Breast epithelium (tissue), 4 donors: Measurements from ENCODE around the gene PLCXD3. TPM values are rescaled to one million over a fixed set of nuclear protein-coding genes. Genes with fewer than 3 reads are reported as not detected.

Experiments
- DNase-seq, 2 donors: peaks; one replicate each; pipeline ENCODE4 v3.0.0-alpha.2; 2019; ENCODE audit warnings: low spot score in 2 of 2
- H3K27ac ChIP-seq, 2 donors: fragments of 200-600 bp; sonication (generic) in 1 of 2; one replicate each; pipeline ENCODE4 v1.5.1; 2016 to 2019; ENCODE audit warnings: mild to moderate bottlenecking in 1 of 2
- H3K27me3 ChIP-seq, 2 donors: fragments of 200-600 bp; sonication (generic) in 1 of 2; one replicate each; pipeline versions ENCODE4 v1.5.1 to v1.6.0; 2017 to 2019; ENCODE audit warnings: control low read depth in 1 of 2, mild to moderate bottlenecking in 1 of 2
- H3K36me3 ChIP-seq: fragments of 200-600 bp; one replicate; pipeline ENCODE4 v1.5.1; 2019
- H3K4me1 ChIP-seq, 2 donors: fragments of 200-600 bp; sonication (generic); one replicate each; pipeline ENCODE4 v1.5.1; 2016 to 2019; ENCODE audit warnings: control low read depth in 1 of 2
- H3K4me3 ChIP-seq, 3 donors: fragments of 200-600 bp; sonication (generic); 1 replicate in 2 of 3; 2 replicates in 1 of 3; pipeline ENCODE4 v1.5.1; 2016 to 2019; ENCODE audit warnings: mild to moderate bottlenecking in 3 of 3, moderate library complexity in 2 of 3
- H3K9me3 ChIP-seq, 2 donors: fragments of 200-600 bp; sonication (generic) in 1 of 2; one replicate each; pipeline ENCODE4 v1.5.1; 2016 to 2019; ENCODE audit warnings: control low read depth in 1 of 2
- POLR2A ChIP-seq: fragments of 450-650 bp; IDR thresholded peaks from one replicate; pipeline ENCODE4 v1.6.1; 2016; ENCODE audit warnings: antibody characterized with exemption, mild to moderate bottlenecking, moderate library complexity
- POLR2AphosphoS5 ChIP-seq, 3 donors: sonication (generic); formaldehyde crosslinking; IDR thresholded peaks; one replicate each; pipeline ENCODE4 v1.6.1; 2017; ENCODE audit warnings: antibody characterized with exemption in 3 of 3
- intact Hi-C: fragments of 100-400 bp; cut with DNase I; formaldehyde crosslinking; loops from one replicate; pipeline ENCODE4 v1.15.1; 2023; ENCODE audit warnings: low total_unique reads
- total RNA-seq, 3 donors: library from RNA; depleted of rRNA; stranded (reverse); fragments of >200 nt; gene quantifications; one replicate each; pipeline ENCODE4 v1.1.0, GENCODE V29; 2016
- TF ChIP-seq, protein P1 (sequence below), 3 donors: fragments of 450-650 bp; IDR thresholded peaks; one replicate each; pipeline ENCODE4 v1.5.1; 2016 to 2017; ENCODE audit warnings: antibody characterized with exemption in 3 of 3, mild to moderate bottlenecking in 3 of 3, moderate library complexity in 3 of 3

The PLCXD3 gene
- 1 to 10 TPM; 2.0 to 6.6 (median 3.8) TPM for total RNA-seq

DNA sequence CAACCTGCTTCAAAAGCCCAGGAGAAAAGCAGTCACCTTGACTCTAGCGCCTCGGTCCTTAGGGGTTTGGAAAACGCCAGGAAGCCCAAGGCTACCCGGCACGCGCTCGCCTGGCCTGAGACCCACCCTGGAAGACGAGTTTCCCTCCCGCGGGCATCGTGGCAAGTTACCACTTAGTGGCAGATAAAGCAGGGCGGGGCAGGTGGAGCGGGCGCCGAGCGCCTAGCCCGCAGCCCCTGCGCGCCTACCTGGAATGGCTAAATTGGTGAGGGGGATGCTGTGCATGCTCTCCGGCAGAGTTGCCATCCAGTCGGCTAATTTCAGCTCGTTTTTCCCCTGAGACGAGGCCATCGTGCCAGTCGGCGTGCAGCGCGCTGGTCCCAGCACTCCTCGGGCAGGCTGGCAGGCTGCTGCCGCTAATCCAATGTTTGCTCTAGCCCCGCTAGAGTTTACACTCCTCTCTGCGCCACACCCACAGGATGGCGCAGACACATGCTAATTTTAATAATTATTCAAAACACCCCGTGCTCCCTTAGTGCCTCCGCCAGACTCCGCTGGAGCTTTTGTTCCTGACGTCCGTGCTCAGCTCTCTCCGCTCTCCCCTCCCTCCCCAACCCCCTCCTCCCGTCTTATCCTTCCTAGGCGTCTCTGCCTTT, at the start of gene PLCXD3:
Gene PLCXD3, minus strand, starts transcription at position 426 of the 656 bp plus-strand sequence. Its CDS starts 75 bp downstream, at position 351.
- TF ChIP-seq, protein P1, sequence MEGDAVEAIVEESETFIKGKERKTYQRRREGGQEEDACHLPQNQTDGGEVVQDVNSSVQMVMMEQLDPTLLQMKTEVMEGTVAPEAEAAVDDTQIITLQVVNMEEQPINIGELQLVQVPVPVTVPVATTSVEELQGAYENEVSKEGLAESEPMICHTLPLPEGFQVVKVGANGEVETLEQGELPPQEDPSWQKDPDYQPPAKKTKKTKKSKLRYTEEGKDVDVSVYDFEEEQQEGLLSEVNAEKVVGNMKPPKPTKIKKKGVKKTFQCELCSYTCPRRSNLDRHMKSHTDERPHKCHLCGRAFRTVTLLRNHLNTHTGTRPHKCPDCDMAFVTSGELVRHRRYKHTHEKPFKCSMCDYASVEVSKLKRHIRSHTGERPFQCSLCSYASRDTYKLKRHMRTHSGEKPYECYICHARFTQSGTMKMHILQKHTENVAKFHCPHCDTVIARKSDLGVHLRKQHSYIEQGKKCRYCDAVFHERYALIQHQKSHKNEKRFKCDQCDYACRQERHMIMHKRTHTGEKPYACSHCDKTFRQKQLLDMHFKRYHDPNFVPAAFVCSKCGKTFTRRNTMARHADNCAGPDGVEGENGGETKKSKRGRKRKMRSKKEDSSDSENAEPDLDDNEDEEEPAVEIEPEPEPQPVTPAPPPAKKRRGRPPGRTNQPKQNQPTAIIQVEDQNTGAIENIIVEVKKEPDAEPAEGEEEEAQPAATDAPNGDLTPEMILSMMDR (IDR thresholded peaks at IDR 0.05), result no peak
- no peak for TF ChIP-seq POLR2A
- TF ChIP-seq POLR2AphosphoS5 (IDR thresholded peaks at IDR 0.05), result no peak
- Histone ChIP-seq H3K27me3 (peaks cover 0 to 31% of the 10 kb centered on the region in 2 donors), H3K9me3 (no peaks in the 10 kb centered on the region), H3K4me3 (peak within 1 kb of the TSS; percentile 42 to 66 (median 47)), H3K36me3 (no peaks in the 10 kb centered on the region), H3K4me1 (no peaks in the 10 kb centered on the region), H3K27ac (peak within 1 kb of the TSS in 1 of 2 donors; percentile 5)
- intact Hi-C loops, result no loop called here
- no peak for DNase-seq

DNA sequence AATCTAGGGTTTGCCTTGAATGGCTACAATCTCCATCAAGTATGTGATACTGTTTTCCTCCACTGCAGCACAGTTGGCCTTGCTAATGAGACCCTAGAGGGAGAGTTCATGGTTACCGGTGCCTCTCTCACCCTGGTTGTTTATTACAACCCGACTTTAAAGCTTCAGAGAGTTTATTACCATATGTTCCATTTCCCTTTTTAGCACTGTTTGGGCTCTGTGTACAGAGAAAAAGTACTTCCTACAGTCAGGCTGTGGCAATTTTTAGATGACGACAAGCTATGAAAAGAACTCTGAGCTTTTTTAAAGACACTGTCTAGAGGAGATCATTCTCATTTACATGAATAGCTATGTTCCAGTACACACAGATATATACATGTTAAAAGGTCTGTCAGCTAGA, 48.8 kb upstream of the PLCXD3 start:
- Histone ChIP-seq H3K9me3 (no peaks in the 10 kb centered on the region), H3K27ac (no peak overlapping the region), H3K27me3 (no peaks in the 10 kb centered on the region), H3K4me3 (no peak overlapping the region), H3K4me1 (no peaks in the 10 kb centered on the region), H3K36me3 (no peaks in the 10 kb centered on the region)
- intact Hi-C loops, result no loop called here
- no peak for DNase-seq
- TF ChIP-seq, protein P1 (IDR thresholded peaks at IDR 0.05), result no peak
- TF ChIP-seq POLR2A (no peak), POLR2AphosphoS5 (IDR thresholded peaks at IDR 0.05) (no peak)

DNA sequence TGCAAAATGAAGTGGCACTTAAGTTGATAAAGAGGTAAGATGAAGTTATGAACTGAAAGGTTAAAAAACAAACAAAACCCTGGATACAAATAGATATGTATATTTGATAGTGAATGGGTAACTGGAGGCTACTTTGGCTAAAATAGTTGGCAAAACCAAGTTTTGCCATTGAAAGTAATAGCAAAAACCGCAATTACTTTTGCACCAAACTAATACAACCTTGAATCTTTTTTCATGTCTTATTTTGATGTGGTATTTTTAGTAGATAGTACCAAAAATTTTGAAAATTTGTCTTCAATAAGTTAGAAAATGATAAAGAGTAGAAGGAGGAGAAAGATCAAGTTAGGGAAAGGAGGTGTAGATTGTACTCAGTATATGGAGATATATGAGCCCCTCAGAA, 47.9 kb upstream of the PLCXD3 start:
- intact Hi-C loops, result no loop called here
- Histone ChIP-seq H3K4me1 (no peaks in the 10 kb centered on the region), H3K27me3 (no peaks in the 10 kb centered on the region), H3K27ac (no peak overlapping the region), H3K4me3 (no peak overlapping the region), H3K36me3 (no peaks in the 10 kb centered on the region), H3K9me3 (no peaks in the 10 kb centered on the region)
- TF ChIP-seq POLR2AphosphoS5 (IDR thresholded peaks at IDR 0.05), result no peak
- TF ChIP-seq, protein P1 (IDR thresholded peaks at IDR 0.05), result no peak
- DNase-seq, result no peak

DNA sequence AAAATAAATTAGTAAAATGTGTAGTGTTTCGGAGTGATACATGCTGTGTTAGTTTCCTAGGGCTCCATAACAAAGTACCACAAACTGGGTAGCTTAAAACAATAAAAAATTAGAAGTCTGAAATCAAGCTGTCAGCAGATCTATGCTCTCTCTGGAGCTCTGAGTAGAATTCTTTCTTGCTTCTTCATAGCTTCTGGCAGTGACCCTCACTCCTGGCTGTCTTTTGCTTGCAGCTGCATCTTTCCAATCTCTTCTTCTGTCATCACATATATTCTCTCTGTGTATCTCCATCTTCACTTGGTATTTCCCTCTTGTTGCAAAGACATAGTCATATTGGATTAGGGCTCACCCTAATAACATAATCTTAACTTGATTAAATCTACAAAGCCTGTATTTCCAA, 37.6 kb upstream of the PLCXD3 start:
- Histone ChIP-seq H3K36me3 (no peaks in the 10 kb centered on the region), H3K9me3 (peaks cover 0 to 4% of the 10 kb centered on the region in 2 donors), H3K27ac (no peak overlapping the region), H3K4me3 (no peak overlapping the region), H3K4me1 (no peaks in the 10 kb centered on the region), H3K27me3 (no peaks in the 10 kb centered on the region)
- intact Hi-C loops, result no loop called here
- no peak for DNase-seq
- TF ChIP-seq, protein P1 (IDR thresholded peaks at IDR 0.05), result no peak
- TF ChIP-seq POLR2AphosphoS5 (IDR thresholded peaks at IDR 0.05) (no peak), POLR2A (no peak)

DNA sequence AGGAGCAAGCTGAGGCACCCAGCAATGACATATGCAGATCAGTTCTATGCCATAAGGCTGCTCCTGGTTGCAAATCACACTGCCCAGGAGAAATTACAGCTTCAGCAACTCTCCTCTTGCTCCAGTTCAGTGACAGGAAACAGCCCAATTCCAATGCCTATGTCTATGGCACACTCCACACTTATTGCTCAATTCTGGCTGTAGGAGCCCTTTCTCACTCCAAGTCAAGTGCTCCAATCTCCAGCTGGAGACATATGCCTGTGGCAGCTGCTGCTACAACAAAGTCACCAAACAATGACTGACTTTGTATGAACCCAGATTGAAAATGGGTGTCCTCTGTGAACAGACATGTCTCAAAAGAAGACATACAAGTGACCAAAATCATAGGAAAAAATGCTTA, 31.8 kb upstream of the PLCXD3 start:
- Histone ChIP-seq H3K4me3 (no peak overlapping the region), H3K36me3 (no peaks in the 10 kb centered on the region), H3K27me3 (no peaks in the 10 kb centered on the region), H3K27ac (no peak overlapping the region), H3K9me3 (peaks cover 3 to 10% of the 10 kb centered on the region in 2 donors), H3K4me1 (no peaks in the 10 kb centered on the region)
- no peak for DNase-seq
- TF ChIP-seq POLR2A (no peak), POLR2AphosphoS5 (IDR thresholded peaks at IDR 0.05) (no peak)
- TF ChIP-seq, protein P1 (IDR thresholded peaks at IDR 0.05), result no peak
- intact Hi-C loops, result no loop called here
